HEK293 (cell line): ENCODE data around the gene CEP112.

ENCODE experiments used
- CTCF ChIA-PET: fragments of 350-600 bp; formaldehyde crosslinking; extraction: SDS; loops from one replicate; lab custom pipeline; 2021; ENCODE audit warnings: antibody characterized with exemption; lab: Yijun Ruan, JAX
- POLR2A ChIA-PET: fragments of 300-600 bp; formaldehyde crosslinking; extraction: SDS; loops from one replicate; lab custom pipeline; 2020; ENCODE audit warnings: antibody characterized with exemption, inconsistent platforms; lab: Yijun Ruan, JAX
- H3K27ac ChIP-seq: fragments of 200-500 bp; sonication (Bioruptor generic); 2 replicates; pipeline ENCODE4 v1.5.1; 2014; ENCODE audit warnings: low read depth, low read length, control low read depth, inconsistent platforms; ENCODE audit errors: extremely low read depth
- H3K36me3 ChIP-seq, 2 experiments: fragments of 200-500 bp in 1 of 2; sonication (Bioruptor generic) in 1 of 2; 1 replicate in 1 of 2; 2 replicates in 1 of 2; pipeline ENCODE4 v1.5.1; 2014 to 2017; ENCODE audit warnings: inconsistent platforms in 2 of 2, low read length in 2 of 2; ENCODE audit not compliant: control insufficient read depth in 2 of 2, insufficient read depth in 1 of 2
- H3K4me1 ChIP-seq: fragments of 200-500 bp; sonication (Bioruptor generic); 2 replicates; pipeline ENCODE4 v1.5.1; 2014; ENCODE audit warnings: mild to moderate bottlenecking, low read length, inconsistent platforms; ENCODE audit not compliant: control insufficient read depth, insufficient read depth
- H3K4me3 ChIP-seq: 2 replicates; pipeline ENCODE4 v1.5.1; 2011; ENCODE audit warnings: low read depth, mild to moderate bottlenecking, control low read depth, low read length, moderate library complexity
- H3K9me3 ChIP-seq: fragments of 200-500 bp; sonication (Bioruptor generic); 2 replicates; pipeline ENCODE4 v1.5.1; 2014; ENCODE audit warnings: low read depth, low read length, inconsistent platforms; ENCODE audit not compliant: control insufficient read depth, insufficient read depth
- AEBP2 ChIP-seq: fragments of 450-650 bp; formaldehyde crosslinking; IDR thresholded peaks from 2 replicates; pipeline ENCODE4 v1.5.1; 2016; ENCODE audit warnings: missing biosample characterization, missing genetic modification characterization, borderline replicate concordance
- GLI2 ChIP-seq: fragments of 450-650 bp; formaldehyde crosslinking; IDR thresholded peaks from 2 replicates; pipeline ENCODE4; 2017; ENCODE audit warnings: missing biosample characterization, missing genetic modification characterization, low read depth, borderline replicate concordance
- HIC1 ChIP-seq: fragments of 450-650 bp; formaldehyde crosslinking; IDR thresholded peaks from 2 replicates; pipeline ENCODE4 v1.5.1; 2016; ENCODE audit warnings: missing biosample characterization, missing genetic modification characterization
- KLF1 ChIP-seq: fragments of 450-650 bp; formaldehyde crosslinking; IDR thresholded peaks from 2 replicates; pipeline ENCODE4 v1.5.1; 2016; ENCODE audit warnings: missing biosample characterization, missing genetic modification characterization
- KLF8 ChIP-seq: fragments of 450-650 bp; formaldehyde crosslinking; IDR thresholded peaks from 2 replicates; pipeline ENCODE4 v1.5.1; 2016; ENCODE audit warnings: missing biosample characterization, missing genetic modification characterization
- MZF1 ChIP-seq: fragments of 450-650 bp; formaldehyde crosslinking; IDR thresholded peaks from 2 replicates; pipeline ENCODE4 v1.5.1; 2017; ENCODE audit warnings: missing biosample characterization, missing genetic modification characterization, borderline replicate concordance
- OVOL3 ChIP-seq: fragments of 450-650 bp; formaldehyde crosslinking; IDR thresholded peaks from 2 replicates; pipeline ENCODE4 v1.5.1; 2016; ENCODE audit warnings: missing biosample characterization, missing genetic modification characterization
- SALL2 ChIP-seq: fragments of 450-650 bp; formaldehyde crosslinking; IDR thresholded peaks from 2 replicates; pipeline ENCODE4 v1.5.0; 2017; ENCODE audit warnings: missing biosample characterization, mild to moderate bottlenecking, missing genetic modification characterization, borderline replicate concordance
- SCRT1 ChIP-seq: fragments of 450-650 bp; formaldehyde crosslinking; IDR thresholded peaks from 2 replicates; pipeline ENCODE4 v1.5.1; 2016; ENCODE audit warnings: missing biosample characterization, missing genetic modification characterization, borderline replicate concordance
- ZNF121 ChIP-seq: fragments of 450-650 bp; formaldehyde crosslinking; IDR thresholded peaks from 2 replicates; pipeline ENCODE4 v1.5.1; 2016; ENCODE audit warnings: missing biosample characterization, missing genetic modification characterization
- ZNF132 ChIP-seq: fragments of 450-650 bp; formaldehyde crosslinking; IDR thresholded peaks from 2 replicates; pipeline ENCODE4 v1.5.1; 2017; ENCODE audit warnings: missing biosample characterization, missing genetic modification characterization, borderline replicate concordance
- ZNF138 ChIP-seq: fragments of 450-650 bp; formaldehyde crosslinking; IDR thresholded peaks from 2 replicates; pipeline ENCODE4 v1.5.1; 2016; ENCODE audit warnings: missing biosample characterization, missing genetic modification characterization, borderline replicate concordance
- ZNF19 ChIP-seq: fragments of 450-650 bp; formaldehyde crosslinking; IDR thresholded peaks from 2 replicates; pipeline ENCODE4; 2016; ENCODE audit warnings: missing biosample characterization, missing genetic modification characterization, low read depth
- ZNF2 ChIP-seq: fragments of 450-650 bp; formaldehyde crosslinking; IDR thresholded peaks from 2 replicates; pipeline ENCODE4 v1.5.1; 2016; ENCODE audit warnings: missing biosample characterization, missing genetic modification characterization
- ZNF202 ChIP-seq: fragments of 450-650 bp; formaldehyde crosslinking; IDR thresholded peaks from 2 replicates; pipeline ENCODE4 v1.5.1; 2016; ENCODE audit warnings: missing biosample characterization, missing genetic modification characterization, borderline replicate concordance
- ZNF366 ChIP-seq: fragments of 450-650 bp; formaldehyde crosslinking; conservative IDR thresholded peaks from 2 replicates; pipeline ENCODE4 v1.5.1; 2016; ENCODE audit warnings: missing biosample characterization, missing genetic modification characterization
- ZNF488 ChIP-seq: fragments of 450-650 bp; formaldehyde crosslinking; IDR thresholded peaks from 2 replicates; pipeline ENCODE4 v1.5.1; 2016; ENCODE audit warnings: missing biosample characterization, missing genetic modification characterization
- ZNF501 ChIP-seq: fragments of 450-650 bp; formaldehyde crosslinking; IDR thresholded peaks from 2 replicates; pipeline ENCODE4 v1.5.1; 2016; ENCODE audit warnings: missing biosample characterization, missing genetic modification characterization
- ZNF555 ChIP-seq: fragments of 450-650 bp; formaldehyde crosslinking; conservative IDR thresholded peaks from 2 replicates; pipeline ENCODE4 v1.5.1; 2017; ENCODE audit warnings: missing biosample characterization, mild to moderate bottlenecking, missing genetic modification characterization, inconsistent platforms
- ZNF571 ChIP-seq: fragments of 450-650 bp; formaldehyde crosslinking; IDR thresholded peaks from 2 replicates; pipeline ENCODE4 v1.5.0; 2017; ENCODE audit warnings: missing biosample characterization, missing genetic modification characterization
- ZNF830 ChIP-seq: fragments of 450-650 bp; IDR thresholded peaks from 2 replicates; pipeline ENCODE4 v1.5.0; 2018; ENCODE audit warnings: missing biosample characterization, missing genetic modification characterization, low read depth, mild to moderate bottlenecking, moderate library complexity
- ZNF843 ChIP-seq: fragments of 450-650 bp; formaldehyde crosslinking; IDR thresholded peaks from 2 replicates; pipeline ENCODE4 v1.5.1; 2016; ENCODE audit warnings: missing biosample characterization, missing genetic modification characterization
- TF ChIP-seq, protein P1 (sequence below): fragments of 450-650 bp; formaldehyde crosslinking; IDR thresholded peaks from 2 replicates; pipeline ENCODE4 v1.5.1; 2016; ENCODE audit warnings: missing biosample characterization, missing genetic modification characterization
- TF ChIP-seq, protein P2 (sequence below): fragments of 450-650 bp; formaldehyde crosslinking; IDR thresholded peaks from 2 replicates; pipeline ENCODE4 v1.5.1; 2017; ENCODE audit warnings: missing biosample characterization, missing genetic modification characterization

The CEP112 gene

GRCh38 chr17:65688307-65688706 lies 503.6 kb downstream of the CEP112 start:
- CTCF ChIA-PET = interaction anchor here (0.6 kb wide), 1 partner anchor 28 kb away, joined by 4 read pairs; no protein-coding TSS in a partner anchor
- H3K4me3 ChIP-seq = no peak overlapping the region
- no peak overlapping the region for H3K27ac ChIP-seq
- H3K36me3 ChIP-seq = peaks cover 0 to 8% of the 10 kb centered on the region in 2 experiments; a peak in 1 of 3 replicates
- TF ChIP-seq ZNF366 (tag by site-specific recombination) = no peak
- TF ChIP-seq KLF8 = no peak
- TF ChIP-seq, all 188 proteins: peak for 0
- POLR2A ChIA-PET = no interaction called here
- Histone ChIP-seq H3K9me3 (no peaks in the 10 kb centered on the region), H3K4me1 (no peaks in the 10 kb centered on the region)

GRCh38 chr17:65685110-65685509 lies 506.8 kb downstream of the CEP112 start:
- TF ChIP-seq ZNF138 (tag by site-specific recombination) (no peak), GLI2 (tag by site-specific recombination) (no peak), KLF1 (tag by site-specific recombination) (no peak), ZNF830 (tag by site-specific recombination) (no peak), ZNF488 (tag by site-specific recombination) (no peak), ZNF843 (tag by site-specific recombination) (no peak), ZNF555 (no peak)
- TF ChIP-seq, protein P1, sequence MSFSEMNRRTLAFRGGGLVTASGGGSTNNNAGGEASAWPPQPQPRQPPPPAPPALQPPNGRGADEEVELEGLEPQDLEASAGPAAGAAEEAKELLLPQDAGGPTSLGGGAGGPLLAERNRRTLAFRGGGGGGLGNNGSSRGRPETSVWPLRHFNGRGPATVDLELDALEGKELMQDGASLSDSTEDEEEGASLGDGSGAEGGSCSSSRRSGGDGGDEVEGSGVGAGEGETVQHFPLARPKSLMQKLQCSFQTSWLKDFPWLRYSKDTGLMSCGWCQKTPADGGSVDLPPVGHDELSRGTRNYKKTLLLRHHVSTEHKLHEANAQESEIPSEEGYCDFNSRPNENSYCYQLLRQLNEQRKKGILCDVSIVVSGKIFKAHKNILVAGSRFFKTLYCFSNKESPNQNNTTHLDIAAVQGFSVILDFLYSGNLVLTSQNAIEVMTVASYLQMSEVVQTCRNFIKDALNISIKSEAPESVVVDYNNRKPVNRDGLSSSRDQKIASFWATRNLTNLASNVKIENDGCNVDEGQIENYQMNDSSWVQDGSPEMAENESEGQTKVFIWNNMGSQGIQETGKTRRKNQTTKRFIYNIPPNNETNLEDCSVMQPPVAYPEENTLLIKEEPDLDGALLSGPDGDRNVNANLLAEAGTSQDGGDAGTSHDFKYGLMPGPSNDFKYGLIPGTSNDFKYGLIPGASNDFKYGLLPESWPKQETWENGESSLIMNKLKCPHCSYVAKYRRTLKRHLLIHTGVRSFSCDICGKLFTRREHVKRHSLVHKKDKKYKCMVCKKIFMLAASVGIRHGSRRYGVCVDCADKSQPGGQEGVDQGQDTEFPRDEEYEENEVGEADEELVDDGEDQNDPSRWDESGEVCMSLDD (tag by site-specific recombination) = no peak
- TF ChIP-seq, protein P2, sequence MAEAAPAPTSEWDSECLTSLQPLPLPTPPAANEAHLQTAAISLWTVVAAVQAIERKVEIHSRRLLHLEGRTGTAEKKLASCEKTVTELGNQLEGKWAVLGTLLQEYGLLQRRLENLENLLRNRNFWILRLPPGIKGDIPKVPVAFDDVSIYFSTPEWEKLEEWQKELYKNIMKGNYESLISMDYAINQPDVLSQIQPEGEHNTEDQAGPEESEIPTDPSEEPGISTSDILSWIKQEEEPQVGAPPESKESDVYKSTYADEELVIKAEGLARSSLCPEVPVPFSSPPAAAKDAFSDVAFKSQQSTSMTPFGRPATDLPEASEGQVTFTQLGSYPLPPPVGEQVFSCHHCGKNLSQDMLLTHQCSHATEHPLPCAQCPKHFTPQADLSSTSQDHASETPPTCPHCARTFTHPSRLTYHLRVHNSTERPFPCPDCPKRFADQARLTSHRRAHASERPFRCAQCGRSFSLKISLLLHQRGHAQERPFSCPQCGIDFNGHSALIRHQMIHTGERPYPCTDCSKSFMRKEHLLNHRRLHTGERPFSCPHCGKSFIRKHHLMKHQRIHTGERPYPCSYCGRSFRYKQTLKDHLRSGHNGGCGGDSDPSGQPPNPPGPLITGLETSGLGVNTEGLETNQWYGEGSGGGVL = no peak
- ChIA-PET POLR2A (no interaction called here), CTCF (no interaction called here)
- peaks cover 0 to 8% of the 10 kb centered on the region in 2 experiments; a peak in 1 of 3 replicates for H3K36me3 ChIP-seq
- no peak overlapping the region for H3K27ac ChIP-seq
- no peaks in the 10 kb centered on the region for H3K4me1 ChIP-seq
- H3K9me3 ChIP-seq = no peaks in the 10 kb centered on the region
- H3K4me3 ChIP-seq = no peak overlapping the region

- no peaks in the 10 kb centered on the region for H3K4me1 ChIP-seq
- POLR2A ChIA-PET = no interaction called here
- no peaks in the 10 kb centered on the region for H3K9me3 ChIP-seq
- peaks cover 0 to 8% of the 10 kb centered on the region in 2 experiments; a peak in 1 of 3 replicates for H3K36me3 ChIP-seq
- no peak overlapping the region for H3K4me3 ChIP-seq
- H3K27ac ChIP-seq = no peak overlapping the region
- CTCF ChIA-PET = no interaction called here
- TF ChIP-seq ZNF19 (tag by site-specific recombination) (no peak), HIC1 (tag by site-specific recombination) (no peak), ZNF2 (tag by site-specific recombination) (no peak), AEBP2 (tag by site-specific recombination) (no peak), SCRT1 (tag by site-specific recombination) (no peak), ZNF501 (tag by site-specific recombination) (no peak), OVOL3 (tag by site-specific recombination) (no peak), ZNF202 (tag by site-specific recombination) (no peak), MZF1 (tag by site-specific recombination) (no peak), ZNF571 (tag by site-specific recombination) (no peak), ZNF121 (tag by site-specific recombination) (no peak), ZNF132 (no peak), SALL2 (tag by site-specific recombination) (no peak)
These were observed 507.3 kb downstream of the CEP112 start for GRCh38 chr17:65684631-65685030.
